Neural cell (in vitro differentiated cells): ENCODE results near the gene MIXL1.

Experiments
- CTCF ChIP-seq: fragments of 450-650 bp; IDR thresholded peaks from 2 replicates; pipeline ENCODE4 v1.5.1; 2014; ENCODE audit warnings: antibody characterized with exemption, mild to moderate bottlenecking, moderate library complexity; ENCODE audit not compliant: poor library complexity, severe bottlenecking
- EP300 ChIP-seq: fragments of 450-650 bp; conservative IDR thresholded peaks from 2 replicates; pipeline ENCODE4 v1.6.1; 2014; ENCODE audit warnings: antibody characterized with exemption, mild to moderate bottlenecking, moderate library complexity; ENCODE audit not compliant: poor library complexity, severe bottlenecking
- EZH2 ChIP-seq: fragments of 200-600, 300-800 bp; shearing (Covaris generic), sonication (generic); IDR thresholded peaks from 2 replicates; pipeline ENCODE4 v1.6.1; 2014; ENCODE audit warnings: antibody characterized with exemption, low read length, borderline replicate concordance, mild to moderate bottlenecking; ENCODE audit not compliant: insufficient read depth, poor library complexity, severe bottlenecking
- POLR2AphosphoS5 ChIP-seq: IDR thresholded peaks from 2 replicates; pipeline ENCODE4 v1.6.1; 2012
- RAD21 ChIP-seq: fragments of 450-650 bp; conservative IDR thresholded peaks from 2 replicates; pipeline ENCODE4 v1.6.1; 2014; ENCODE audit warnings: antibody characterized with exemption, mild to moderate bottlenecking, moderate library complexity
- REST ChIP-seq: IDR thresholded peaks from 2 replicates; pipeline ENCODE4 v1.6.1; 2012; ENCODE audit warnings: borderline replicate concordance
- SMC3 ChIP-seq: fragments of 450-650 bp; conservative IDR thresholded peaks from 2 replicates; pipeline ENCODE4 v1.6.1; 2014; ENCODE audit warnings: antibody characterized with exemption, mild to moderate bottlenecking, moderate library complexity; ENCODE audit not compliant: poor library complexity
- TAF1 ChIP-seq: IDR thresholded peaks from 2 replicates; pipeline ENCODE4 v1.6.1; 2012; ENCODE audit warnings: low read depth

GRCh38 chr1:226187019-226187322 is 36.5 kb upstream of the MIXL1 start:
- TF ChIP-seq CTCF (no peak), REST (no peak), RAD21 (no peak), EP300 (no peak), EZH2 (no peak), POLR2AphosphoS5 (no peak), TAF1 (no peak), SMC3 (no peak)
